A204.1 (cell line): Measurements from ENCODE around the gene ABTB1.
"Not testable (repeated sequence)": the region's sequence is repeated elsewhere in the genome, so short reads cannot be mapped to it uniquely, and the experiment has no call there.

Experiments used
- FAIRE-seq: peaks from 2 replicates; lab custom pipeline; 2012; peaks lifted over from hg19 to GRCh38; lab: Jason Lieb, UNC

The ABTB1 gene

DNA sequence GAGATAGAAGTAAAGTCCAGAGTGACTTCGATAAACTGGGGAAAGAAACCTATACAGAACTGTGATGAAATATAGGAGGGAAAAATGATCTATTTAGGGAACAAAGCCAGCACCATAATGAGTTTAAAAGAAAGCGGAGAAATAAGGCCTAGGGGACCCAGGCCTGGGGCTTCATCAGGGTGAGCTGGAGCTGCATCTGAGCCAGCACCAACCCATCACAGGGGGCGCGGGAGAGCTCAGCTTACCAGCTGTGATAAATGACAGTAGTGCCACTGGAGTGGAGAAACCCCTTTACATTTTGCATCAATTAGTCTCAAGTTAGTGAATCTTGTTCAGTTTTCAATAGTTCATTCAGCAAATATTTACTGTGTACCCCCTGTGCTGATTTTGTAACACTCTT is 22.5 kb upstream of the ABTB1 start:
- FAIRE-seq = no peak

DNA sequence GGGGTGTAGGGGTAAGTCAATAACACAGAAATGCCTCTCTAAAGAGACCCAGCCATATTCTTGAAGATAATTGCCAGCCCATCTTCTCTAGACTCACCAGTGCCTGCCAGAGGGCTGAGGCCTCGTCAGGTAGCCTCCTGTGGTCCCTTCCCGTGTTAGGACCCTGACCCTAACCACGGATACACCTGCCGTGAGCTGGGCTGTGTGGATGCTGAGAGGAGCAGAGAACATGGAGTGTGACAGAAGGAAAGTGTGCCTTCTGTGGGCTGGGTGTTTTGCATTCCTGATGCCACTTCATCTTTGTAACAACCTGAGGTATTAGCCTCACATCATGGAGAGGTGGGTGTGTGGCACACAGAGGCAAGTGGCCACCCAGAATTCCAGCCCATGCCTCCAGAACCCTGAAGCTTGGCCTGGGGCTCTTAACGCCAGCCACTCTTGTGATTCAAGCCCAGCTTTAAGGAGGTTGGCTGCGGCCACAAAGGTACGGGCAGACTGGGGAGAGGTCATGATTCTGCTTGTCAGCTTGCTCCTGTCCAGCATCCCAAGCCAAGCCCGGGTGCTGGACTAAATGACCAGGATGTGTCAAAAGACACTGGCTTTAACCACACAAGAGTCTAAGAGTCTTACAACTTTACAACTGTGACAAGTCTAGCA is 21.1 kb upstream of the ABTB1 start:
- no peak for FAIRE-seq

DNA sequence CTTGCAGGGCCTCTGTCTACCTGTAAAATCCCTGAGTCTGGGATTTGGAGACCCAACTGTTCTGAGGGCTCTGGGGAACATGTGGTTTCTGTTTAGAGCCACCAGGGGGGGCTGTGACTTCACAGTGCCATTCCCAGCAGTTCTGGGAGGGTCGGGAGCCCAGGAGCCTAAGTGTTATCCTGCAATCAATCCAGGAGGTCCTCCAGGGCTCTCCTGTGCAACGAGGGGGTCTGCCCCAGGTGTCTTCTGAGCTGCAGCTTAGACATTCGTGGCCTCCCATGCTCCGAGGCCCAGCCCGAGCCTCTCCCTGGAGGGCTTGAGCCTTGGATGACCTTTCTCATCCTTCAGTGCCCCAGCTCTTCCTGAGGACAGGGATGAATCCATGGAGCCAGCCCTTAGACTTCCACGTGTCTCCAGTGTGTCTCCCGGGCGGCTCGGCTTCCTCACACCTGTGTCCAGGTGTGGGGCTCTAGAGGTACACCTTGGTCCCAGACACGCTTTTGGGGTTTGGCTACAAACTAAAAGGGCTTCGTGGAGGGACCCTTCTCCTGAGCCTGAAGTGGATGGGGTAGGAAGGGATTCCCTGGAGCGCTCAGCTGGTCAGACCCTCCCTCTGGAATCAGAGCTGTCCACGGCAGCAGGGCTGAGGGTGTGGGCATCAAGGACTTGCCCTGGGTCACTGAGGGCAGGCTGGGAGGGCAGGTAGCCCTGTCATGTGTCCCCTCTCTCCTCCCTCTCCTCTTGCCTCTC is 20.3 kb upstream of the ABTB1 start:
- FAIRE-seq = no peak

DNA sequence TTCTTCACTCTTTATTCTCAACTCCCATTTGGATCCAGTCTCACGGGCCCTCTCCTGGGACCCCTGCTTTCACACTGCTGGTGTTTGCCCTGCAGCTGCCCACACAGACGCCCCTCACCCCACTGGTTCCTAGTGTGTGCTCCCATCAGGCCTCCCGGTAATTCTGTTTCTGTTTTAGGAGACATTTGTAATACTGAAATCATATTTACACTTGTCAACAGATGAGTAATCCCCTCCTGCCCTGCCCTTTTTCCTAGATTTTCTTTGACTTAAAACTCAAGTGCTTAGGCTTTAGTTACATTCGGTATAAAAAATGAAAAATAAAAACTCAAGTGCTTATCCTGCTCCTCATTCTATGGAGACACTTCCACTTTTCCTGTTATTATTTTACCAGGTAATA is 18.4 kb upstream of the ABTB1 start:
- FAIRE-seq = no peak

DNA sequence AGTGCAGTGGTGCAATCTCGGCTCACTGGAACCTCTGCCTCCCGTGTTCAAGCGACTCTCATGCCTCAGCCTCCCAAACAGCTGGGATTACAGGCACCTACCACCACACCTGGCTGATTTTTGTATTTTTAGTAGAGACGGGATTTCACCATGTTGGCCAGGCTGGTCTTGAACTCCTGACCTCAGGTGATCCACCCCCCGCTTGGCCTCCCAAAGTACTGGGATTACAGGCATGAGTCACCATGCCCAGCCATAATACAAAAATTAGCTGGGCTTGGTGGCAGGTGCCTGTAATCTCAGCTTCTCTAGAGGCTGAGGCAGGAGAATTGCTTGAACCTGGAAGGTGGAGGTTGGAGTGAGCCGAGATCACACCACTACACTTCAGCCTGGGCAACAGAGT is 17.8 kb upstream of the ABTB1 start:
- not testable (repeated sequence) for FAIRE-seq

DNA sequence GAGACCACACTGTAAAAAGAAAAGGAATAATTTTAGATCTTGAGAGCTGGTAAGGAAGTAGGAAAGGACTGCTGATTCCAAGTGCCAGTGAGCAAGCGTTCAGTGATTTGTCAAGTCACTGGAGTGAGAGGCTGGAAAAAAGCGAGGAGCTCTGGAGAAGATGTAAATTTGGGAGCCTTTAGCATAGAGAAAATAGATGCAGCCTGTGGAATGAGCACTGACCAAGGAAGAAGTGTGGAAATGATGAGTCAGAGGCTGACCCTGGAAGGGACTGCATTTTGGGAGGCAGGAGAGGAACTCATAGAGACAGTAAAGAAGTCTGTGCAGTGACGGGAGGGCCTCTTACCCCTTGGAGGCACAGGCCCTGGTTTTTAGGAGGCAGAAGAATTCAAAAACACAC is 17.1 kb upstream of the ABTB1 start:
- no peak for FAIRE-seq

DNA sequence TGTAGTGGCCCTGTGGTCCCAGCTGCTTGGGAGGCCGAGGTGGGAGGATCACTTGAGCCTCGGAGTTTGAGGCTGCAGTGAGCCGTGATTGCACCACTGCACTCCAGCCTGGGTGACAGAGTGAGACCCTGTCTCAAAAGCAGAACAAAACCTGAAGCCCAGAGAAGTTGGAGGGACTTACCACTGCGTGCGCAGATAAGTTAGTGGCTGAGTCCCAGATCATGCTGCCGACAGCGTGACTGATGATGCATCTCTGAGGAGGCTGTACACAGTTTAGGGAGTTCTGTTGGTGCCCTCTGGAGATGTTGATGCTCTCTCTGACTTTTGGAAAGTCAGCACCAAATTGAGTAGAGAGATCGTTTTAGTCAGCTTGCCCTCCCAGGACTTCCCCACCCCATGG is 15.8 kb upstream of the ABTB1 start:
- no peak for FAIRE-seq

DNA sequence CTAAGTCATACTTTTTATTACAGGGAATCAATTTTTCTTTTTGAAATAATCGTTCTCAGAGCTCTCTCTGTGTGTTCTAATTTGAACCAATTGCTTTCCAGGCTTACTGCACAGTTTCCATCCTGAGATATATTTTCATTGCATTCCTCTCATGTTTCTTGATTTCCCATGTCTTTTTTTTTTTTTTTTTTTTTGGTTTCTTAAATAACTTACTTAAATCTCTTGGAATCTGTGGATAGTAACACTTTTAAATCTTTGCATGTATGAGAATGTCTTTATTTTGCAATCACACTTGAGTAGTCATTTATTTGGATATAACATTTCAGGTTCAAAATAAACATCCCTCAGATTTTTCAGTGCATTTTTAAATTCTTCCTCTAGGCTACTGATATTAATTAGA is 14.5 kb upstream of the ABTB1 start:
- FAIRE-seq = no peak

DNA sequence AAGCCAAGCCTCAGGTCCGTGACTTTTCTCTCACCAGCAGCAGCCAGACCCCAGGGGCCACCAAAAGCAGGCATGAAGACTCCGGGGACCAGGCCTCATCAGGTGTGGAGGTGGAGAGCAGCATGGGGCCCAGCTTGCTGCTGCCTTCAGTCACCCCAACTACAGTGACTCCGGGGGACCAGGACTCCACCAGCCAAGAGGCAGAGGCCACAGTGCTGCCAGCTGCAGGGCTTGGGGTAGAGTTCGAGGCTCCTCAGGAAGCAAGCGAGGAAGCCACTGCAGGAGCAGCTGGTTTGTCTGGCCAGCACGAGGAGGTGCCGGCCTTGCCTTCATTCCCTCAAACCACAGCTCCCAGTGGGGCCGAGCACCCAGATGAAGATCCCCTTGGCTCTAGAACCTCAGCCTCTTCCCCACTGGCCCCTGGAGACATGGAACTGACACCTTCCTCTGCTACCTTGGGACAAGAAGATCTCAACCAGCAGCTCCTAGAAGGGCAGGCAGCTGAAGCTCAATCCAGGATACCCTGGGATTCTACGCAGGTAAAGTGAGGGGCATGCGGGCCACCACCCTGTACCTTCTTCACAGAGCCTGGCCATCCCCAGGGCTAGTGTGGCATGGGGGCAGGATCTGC is 12.0 kb upstream of the ABTB1 start:
- FAIRE-seq = no peak

DNA sequence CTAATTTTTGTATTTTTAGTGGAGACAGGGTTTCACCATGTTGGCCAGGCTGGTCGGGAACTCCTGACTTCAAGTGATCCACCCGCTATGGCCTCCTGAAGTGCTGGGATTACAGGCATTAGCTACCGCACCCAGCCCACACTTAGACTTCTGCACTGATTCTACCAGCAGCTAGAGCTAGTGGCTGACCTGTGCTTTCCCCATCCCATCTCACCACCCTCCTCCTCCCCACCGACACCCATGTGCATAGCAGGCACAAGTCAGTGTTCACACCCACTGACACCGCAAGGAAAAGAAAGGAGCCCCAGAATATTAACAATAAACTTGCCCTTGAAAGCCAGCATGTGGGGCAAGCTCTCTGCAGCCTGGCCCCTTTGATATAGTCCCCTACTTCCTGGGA is 11.2 kb upstream of the ABTB1 start:
- no peak for FAIRE-seq

DNA sequence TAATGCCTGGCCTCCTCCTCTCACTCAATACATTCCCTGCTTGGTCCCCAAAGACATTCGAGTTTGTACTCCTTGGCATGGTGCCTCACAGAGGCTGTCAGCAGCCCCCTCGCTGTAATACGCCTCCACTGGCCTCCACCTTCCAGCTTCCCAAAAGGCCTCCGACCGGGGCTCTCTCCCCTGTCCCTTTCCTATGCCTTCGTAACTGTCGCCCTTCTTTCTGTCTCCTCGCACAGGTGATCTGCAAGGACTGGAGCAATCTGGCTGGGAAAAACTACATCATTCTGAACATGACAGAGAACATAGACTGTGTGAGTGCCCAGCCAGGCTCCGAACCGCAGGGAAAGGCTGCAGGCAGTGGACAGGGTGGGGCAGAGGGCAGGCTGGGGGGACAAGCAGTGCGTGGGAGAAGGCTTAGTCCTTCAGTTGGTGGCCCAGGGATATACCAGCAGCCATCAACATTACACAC is 10.7 kb upstream of the ABTB1 start:
- FAIRE-seq = no peak

DNA sequence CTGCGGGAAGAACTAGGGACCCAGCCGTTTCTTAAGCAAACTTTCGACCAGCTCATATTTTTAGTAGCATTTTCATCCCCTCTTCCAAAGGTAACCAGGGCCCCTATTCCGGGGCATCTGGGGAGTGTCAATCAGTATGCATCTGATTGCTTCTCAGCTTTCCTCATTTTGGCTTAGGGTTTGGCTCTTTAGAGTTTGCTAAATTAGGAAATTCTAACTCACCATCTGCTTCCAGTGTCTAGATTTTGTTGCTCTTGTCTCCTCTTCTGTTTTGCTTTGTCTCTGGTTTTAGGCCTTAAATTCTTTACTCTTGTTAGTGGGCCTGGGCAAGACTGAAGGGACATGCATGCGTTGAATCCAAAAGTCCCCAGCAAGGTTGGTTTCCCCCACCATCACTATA is 9.6 kb upstream of the ABTB1 start:
- FAIRE-seq = no peak

DNA sequence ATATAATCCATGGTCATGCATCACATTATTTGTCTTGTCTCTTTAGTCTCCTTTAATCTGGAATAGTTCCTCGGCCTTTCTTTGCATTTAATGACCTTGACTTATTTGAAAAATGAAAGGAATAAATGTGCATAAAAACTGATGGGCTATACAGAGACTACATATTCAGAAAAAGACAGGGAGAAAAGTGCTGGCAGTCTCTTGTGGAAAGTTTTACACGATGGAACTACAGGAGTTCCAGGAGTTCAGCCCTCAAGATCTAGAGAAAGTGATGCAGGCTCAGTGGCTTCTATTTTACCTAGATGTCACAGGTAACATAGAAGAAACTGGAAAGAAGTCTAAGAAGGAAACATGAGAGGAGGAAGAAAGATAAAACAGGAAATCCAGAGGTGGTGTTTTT is 7.6 kb upstream of the ABTB1 start:
- no peak for FAIRE-seq

DNA sequence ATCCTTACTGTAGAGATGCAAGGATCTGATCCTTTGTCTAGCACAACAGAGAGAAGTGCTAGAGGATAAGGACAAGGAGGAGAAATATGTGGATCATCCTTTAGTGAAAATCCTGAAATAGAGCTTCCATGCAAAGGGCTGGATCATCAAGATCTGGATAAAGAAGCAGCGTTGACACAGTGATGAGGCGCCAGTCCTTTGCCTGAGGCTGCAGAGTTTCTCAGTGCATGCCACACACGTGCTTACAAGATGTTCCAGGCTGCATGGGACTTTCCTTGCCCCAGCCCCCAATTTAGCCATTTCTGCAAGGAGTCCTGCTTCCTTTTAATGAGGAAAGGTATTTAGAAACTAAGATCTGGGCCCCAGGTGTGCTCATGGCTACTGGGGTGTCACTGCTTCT is 7.2 kb upstream of the ABTB1 start:
- no peak for FAIRE-seq

DNA sequence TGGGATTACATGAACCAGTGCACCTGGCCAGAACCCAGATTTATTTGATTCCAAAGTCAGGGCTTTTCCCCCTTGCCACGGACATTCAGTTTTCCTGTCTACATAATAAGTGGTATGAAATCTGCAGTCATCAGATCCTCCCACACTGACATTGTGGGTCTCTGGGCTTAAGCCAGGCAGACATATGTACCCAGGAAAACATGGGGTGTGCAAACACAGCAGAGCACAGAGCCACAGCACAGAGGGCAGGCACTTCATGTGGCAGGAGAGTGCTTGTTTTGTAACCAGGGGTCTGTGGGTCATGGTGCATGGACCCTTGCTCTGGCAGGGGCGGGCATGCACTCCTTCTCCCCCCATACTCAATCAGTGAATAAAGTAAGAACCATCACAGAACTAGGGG is 6.1 kb upstream of the ABTB1 start:
- no peak for FAIRE-seq

DNA sequence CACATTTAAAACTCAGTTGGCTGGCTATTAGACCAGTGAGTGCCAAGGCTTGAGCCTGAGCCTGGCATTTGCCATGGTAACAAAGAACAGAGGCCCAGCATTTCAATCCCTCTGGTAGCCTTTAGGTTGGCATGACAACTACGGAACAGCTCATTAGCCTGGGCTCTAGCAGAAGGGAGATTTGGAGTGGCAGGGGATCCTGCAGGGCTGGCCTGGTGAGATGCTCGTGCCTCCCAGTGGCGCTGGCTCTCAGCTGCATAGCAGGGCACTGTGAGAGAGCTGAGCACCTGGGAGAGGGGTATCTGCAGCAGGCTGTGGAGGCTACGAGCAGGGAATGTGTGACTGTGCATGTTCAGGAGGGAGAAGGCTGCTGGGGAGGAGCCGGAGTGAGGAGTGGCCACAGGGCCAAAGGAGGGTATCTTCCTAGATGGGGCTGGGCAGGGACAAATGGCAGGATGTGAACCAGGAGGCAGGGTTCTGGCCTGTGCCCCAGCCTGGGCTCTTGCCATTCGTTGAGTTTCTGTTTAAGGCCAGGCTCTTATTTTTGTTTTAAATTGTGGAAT is 5.6 kb upstream of the ABTB1 start:
- FAIRE-seq = no peak

DNA sequence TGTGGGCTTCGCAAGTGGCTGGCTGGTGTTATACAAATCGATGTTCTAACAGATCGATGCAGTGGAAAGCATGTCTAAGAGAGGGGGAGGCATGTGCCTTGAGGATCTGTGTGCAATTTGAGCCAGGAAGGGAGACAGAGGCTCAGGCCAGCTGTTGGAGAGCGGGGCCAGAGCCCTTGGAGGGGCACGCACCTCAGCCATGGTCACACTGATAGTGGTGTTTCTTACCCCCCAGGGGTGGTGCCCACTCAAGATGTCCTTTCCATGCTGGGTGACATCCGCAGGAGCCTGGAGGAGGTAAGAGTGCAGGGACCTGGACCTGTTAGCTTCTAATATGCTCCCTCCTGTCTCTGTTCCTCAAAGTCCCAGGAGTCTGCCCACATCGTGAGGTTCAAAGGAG is 3.8 kb upstream of the ABTB1 start:
- no peak for FAIRE-seq

DNA sequence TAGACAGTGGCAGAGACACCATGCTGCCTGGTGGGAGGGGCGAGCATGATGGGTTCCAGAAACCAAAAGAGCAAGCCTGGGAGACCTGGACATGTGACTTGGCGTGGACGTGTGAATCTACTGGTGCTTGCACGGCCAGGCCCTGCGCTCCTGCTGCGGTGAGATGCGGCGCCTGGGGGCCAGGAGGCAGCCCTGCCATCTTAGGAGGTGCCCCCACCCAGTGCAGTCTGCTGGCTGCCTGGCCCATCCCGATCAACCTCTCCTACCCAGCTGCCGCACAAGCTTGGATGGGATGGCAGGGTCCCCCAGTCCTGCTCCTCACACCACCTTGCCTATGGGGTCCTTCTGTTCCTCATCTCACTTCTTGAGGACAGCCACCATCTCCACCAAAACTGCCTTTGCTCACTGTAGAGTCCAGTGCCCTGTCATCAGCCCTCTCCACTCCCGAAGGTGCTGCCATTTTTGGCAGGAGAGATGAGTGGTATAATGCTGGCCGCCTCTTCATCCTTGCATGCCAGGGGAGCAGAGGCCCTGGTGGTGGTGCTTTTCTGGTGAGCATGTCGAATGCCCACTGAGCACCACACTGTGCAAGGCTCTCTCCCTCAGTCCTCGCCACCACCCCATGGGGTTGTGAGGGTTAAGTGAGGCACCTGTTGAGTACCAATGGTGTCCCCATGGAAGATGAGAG is 3.1 kb upstream of the ABTB1 start:
- FAIRE-seq = no peak

DNA sequence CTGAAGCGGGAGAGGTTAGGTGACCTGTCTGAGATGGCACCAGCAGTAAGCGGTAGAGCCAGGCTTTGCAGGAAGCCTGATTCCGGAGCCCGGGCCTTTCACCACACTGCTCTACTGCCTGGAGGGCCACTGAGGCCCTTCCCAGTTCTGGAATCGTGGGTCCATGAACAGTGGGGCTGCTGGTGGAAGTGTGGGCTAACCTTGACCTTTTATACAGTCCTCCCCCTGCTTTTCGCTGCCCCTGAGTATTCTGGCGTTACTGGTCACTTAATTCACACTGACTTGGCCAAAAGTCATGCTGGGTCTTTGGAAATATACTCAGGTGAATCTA is 2.6 kb upstream of the ABTB1 start:
- no peak for FAIRE-seq

DNA sequence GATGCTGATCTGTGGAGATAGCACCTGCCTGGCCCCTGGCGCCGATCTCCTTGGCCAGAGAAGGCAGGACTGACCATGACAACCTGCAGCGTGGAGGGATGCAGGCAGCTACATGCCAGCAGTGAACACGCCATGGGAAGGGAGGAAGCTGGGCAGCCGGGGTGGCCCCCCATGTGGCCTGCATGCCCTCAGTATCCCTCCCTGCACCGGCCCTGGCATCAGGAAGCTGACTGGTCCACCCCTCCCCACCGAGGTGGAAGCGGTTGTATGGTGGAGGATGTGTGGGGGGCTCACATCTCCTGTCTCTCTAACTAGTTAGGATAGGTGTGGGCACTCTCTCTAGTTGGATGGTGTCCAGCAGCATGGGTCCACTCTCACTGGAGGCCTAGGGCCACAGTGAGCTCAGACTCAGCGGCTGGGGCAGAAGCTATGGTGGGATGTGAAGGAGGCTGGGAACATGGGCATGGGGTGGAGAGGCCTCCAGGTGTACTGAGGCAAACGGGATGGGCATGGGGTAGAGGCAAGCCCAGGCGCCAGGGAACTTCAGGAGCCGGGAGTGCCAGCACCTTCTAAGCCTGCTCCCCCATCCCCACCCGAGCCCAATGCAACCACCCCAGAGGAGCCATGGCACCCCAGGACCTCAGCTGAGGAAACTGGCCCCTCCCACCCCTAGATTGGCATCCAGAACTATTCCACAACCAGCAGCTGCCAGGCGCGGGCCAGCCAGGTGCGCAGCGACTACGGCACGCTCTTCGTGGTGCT is 1.8 kb upstream of the ABTB1 start:
- FAIRE-seq = no peak

DNA sequence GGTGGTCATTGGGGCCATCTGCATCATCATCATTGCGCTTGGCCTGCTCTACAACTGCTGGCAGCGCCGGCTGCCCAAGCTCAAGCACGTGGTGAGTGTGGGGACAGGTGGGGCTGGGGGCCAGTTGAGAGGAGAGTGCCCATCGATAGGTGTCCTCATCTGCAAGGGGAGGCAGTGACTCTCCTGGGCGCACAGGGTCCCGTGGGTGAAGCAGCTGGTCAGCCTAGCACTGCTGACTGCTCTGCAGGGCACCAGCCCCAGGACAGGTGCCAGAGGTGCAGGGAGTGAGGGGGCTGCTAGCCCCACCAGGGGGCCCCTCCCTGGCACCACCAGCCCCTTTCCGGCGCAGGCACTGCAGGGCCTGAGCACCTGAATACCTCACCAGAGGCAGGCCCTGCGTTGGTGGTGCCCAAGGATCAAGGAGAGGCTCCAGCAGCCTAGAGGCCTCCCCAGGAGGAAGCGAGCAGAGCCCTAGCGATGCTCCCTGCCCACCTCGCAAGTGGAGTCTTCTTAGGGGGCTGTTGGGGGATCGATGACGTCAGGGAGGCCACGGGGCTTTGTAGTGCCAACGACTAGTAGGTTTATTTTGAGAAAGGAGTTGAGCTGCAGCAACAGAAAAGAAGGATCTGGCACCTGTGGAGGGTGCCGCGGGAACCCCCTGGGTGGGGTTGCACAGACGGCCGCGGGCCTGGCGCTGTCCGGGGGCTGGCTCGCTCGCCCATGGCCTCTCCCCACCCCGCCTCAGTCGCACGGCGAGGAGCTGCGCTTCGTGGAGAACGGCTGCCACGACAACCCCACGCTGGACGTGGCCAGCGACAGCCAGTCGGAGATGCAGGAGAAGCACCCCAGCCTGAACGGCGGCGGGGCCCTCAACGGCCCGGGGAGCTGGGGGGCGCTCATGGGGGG is 976 bp upstream of the ABTB1 start:
- FAIRE-seq = no peak
